HepG2 (cell line): ENCODE results near the gene RGS7.

Source experiments
- ATF7 ChIP-seq, 2 experiments: fragments of 450-650 bp in 1 of 2; sonication (generic) in 1 of 2; formaldehyde crosslinking in 1 of 2; IDR thresholded peaks; 2 replicates each; pipeline versions ENCODE4 v1.4.0 to v1.6.1; 2016 to 2020; ENCODE audit warnings: antibody characterized with exemption in 1 of 2, mild to moderate bottlenecking in 1 of 2, missing genetic modification reagents in 1 of 2
- BCL6 ChIP-seq: IDR thresholded peaks from 2 replicates; pipeline ENCODE4 v1.6.1; 2016; ENCODE audit warnings: missing genetic modification reagents, missing compliant biosample characterization
- CTCF ChIP-seq: sonication (generic); formaldehyde crosslinking; IDR thresholded peaks from 2 replicates; pipeline ENCODE4 v1.5.0; 2020; ENCODE audit warnings: mild to moderate bottlenecking, missing genetic modification reagents, moderate library complexity
- EZH2 ChIP-seq: conservative IDR thresholded peaks from 2 replicates; pipeline ENCODE4 v1.6.1; 2012; ENCODE audit warnings: mild to moderate bottlenecking, low read depth, low read length, moderate library complexity
- FOSL2 ChIP-seq: sonication (generic); formaldehyde crosslinking; IDR thresholded peaks from 2 replicates; pipeline ENCODE4 v1.4.0; 2020; ENCODE audit warnings: missing genetic modification reagents
- FOXP4 ChIP-seq: sonication (generic); formaldehyde crosslinking; IDR thresholded peaks from 2 replicates; pipeline ENCODE4 v1.4.0; 2020; ENCODE audit warnings: missing genetic modification reagents
- HMG20A ChIP-seq: IDR thresholded peaks from 2 replicates; pipeline ENCODE4 v1.6.1; 2016; ENCODE audit warnings: borderline replicate concordance
- POLR2AphosphoS5 ChIP-seq: IDR thresholded peaks from 2 replicates; pipeline ENCODE4 v1.6.1; 2012; ENCODE audit warnings: low read depth, low read length
- REST ChIP-seq, 2 experiments: IDR thresholded peaks; 2 replicates each; pipeline ENCODE4 v1.6.1; 2011 to 2012; ENCODE audit warnings: low read length in 2 of 2, borderline replicate concordance in 1 of 2, low read depth in 1 of 2, mild to moderate bottlenecking in 1 of 2, moderate library complexity in 1 of 2
- ZNF20 ChIP-seq: sonication (generic); formaldehyde crosslinking; IDR thresholded peaks from 2 replicates; pipeline ENCODE4 v1.4.0; 2020; ENCODE audit warnings: mild to moderate bottlenecking, moderate library complexity, missing genetic modification reagents
- ZNF33A ChIP-seq: sonication (generic); formaldehyde crosslinking; IDR thresholded peaks from 2 replicates; pipeline ENCODE4 v1.5.1; 2020; ENCODE audit warnings: missing genetic modification reagents, mild to moderate bottlenecking, moderate library complexity, borderline replicate concordance
- ZNF605 ChIP-seq: sonication (generic); formaldehyde crosslinking; IDR thresholded peaks from 2 replicates; pipeline ENCODE4 v1.8.0; 2022; ENCODE audit warnings: mild to moderate bottlenecking, missing genetic modification reagents
- ZNF777 ChIP-seq: sonication (generic); formaldehyde crosslinking; IDR thresholded peaks from 2 replicates; pipeline ENCODE4 v1.4.0; 2020; ENCODE audit warnings: missing genetic modification reagents
- ZSCAN30 ChIP-seq: sonication (generic); formaldehyde crosslinking; IDR thresholded peaks from 2 replicates; pipeline ENCODE4 v1.5.0; 2020; ENCODE audit warnings: mild to moderate bottlenecking, missing genetic modification reagents

GRCh38 chr1:240935920-240936319 is 421.1 kb downstream of the RGS7 start:
- no peak for TF ChIP-seq ZSCAN30 (CRISPR knock-in tag)
- TF ChIP-seq FOXP4 (CRISPR knock-in tag): no peak
- TF ChIP-seq ZNF33A: no peak
- no peak for TF ChIP-seq FOSL2 (CRISPR knock-in tag)
- TF ChIP-seq ATF7 (IDR thresholded peaks at IDR 0.05): no peak
- no peak for TF ChIP-seq ATF7 (CRISPR knock-in tag; IDR thresholded peaks at IDR 0.05)
- TF ChIP-seq EZH2: no peak
- TF ChIP-seq ZNF605 (CRISPR knock-in tag): no peak
- no peak for TF ChIP-seq BCL6
- TF ChIP-seq REST (IDR thresholded peaks at IDR 0.05; ENCODE audit: borderline replicate concordance in 1 of 2, low read depth in 1 of 2, low read length in 2 of 2): no peak
- TF ChIP-seq CTCF (CRISPR knock-in tag): no peak
- no peak for TF ChIP-seq HMG20A (CRISPR knock-in tag)
- no peak for TF ChIP-seq ZNF20 (CRISPR knock-in tag)
- no peak for TF ChIP-seq POLR2AphosphoS5
- TF ChIP-seq ZNF777 (CRISPR knock-in tag): no peak
